Measurements from ENCODE around the gene STX10. TPM values are rescaled to one million over a fixed set of nuclear protein-coding genes. Genes with fewer than 3 reads are reported as not detected.

STX10 gene
- polyA plus RNA-seq, 1 of the 3 experiments (the other 2 are of a cell fraction): 163 TPM

GRCh38 chr19:13120031-13120430 is 30.1 kb downstream of the STX10 start:
- Histone ChIP-seq H3K27ac (ENCODE audit: low read depth in 2 of 2, low read length in 1 of 2) (no peak overlapping the region), H3K9ac (no peak overlapping the region), H2AFZ (ENCODE audit: low read depth) (no peak overlapping the region), H3K9me3 (no peaks in the 10 kb centered on the region), H3K4me3 (ENCODE audit: low read depth in 2 of 2, low read length in 1 of 2) (no peak overlapping the region), H3K27me3 (ENCODE audit: insufficient read depth) (no peaks in the 10 kb centered on the region), H3K9me2 (no peaks in the 10 kb centered on the region), H3F3A (replicated peaks; ENCODE audit: insufficient read depth) (peaks cover 4% of the 10 kb centered on the region), H3K79me2 (ENCODE audit: insufficient read depth) (peaks cover 88% of the 10 kb centered on the region), H3K36me3 (replicated peaks in 1 of 2; ENCODE audit: control insufficient read depth in 1 of 2, insufficient read depth in 2 of 2, low read length in 1 of 2) (peaks cover 0 to 17% of the 10 kb centered on the region in 2 experiments), H3K4me2 (peak overlapping the region; percentile 83), H4K20me1 (ENCODE audit: insufficient read depth) (peaks cover 62% of the 10 kb centered on the region), H3K4me1 (ENCODE audit: control insufficient read depth in 1 of 2, insufficient read depth in 2 of 2, low read depth in 1 of 2, low read length in 1 of 2) (peaks cover 22 to 27% of the 10 kb centered on the region in 2 experiments; a peak in 2 of 4 replicates)
- WGBS (ENCODE audit: low lambda C conversion rate): 60% methylated on average over 3 of the region's 9 CpGs
- CTCF ChIA-PET: interaction anchor here (0.7 to 4.0 kb wide), 6 partner anchors 9 to 155 kb away, joined by 4 to 20 read pairs (median 4); partner anchors contain the start of genes IER2 and STX10
- TF ChIP-seq ZBTB33 (IDR thresholded peaks at IDR 0.05; ENCODE audit: borderline replicate concordance, low read depth): no peak
- no peak for TF ChIP-seq CTCF (IDR thresholded peaks at IDR 0.05)
- no peak for TF ChIP-seq FOSL2 (IDR thresholded peaks at IDR 0.05; ENCODE audit: borderline replicate concordance, low read depth)
- no peak for TF ChIP-seq EP300 (IDR thresholded peaks at IDR 0.05; ENCODE audit: borderline replicate concordance in 1 of 2, low read depth in 1 of 2, low read length in 1 of 2)
- TF ChIP-seq YY1 (IDR thresholded peaks at IDR 0.05; ENCODE audit: low read depth): no peak
- no peak for TF ChIP-seq NFIC (IDR thresholded peaks at IDR 0.05; ENCODE audit: borderline replicate concordance)
- TF ChIP-seq PBX3 (IDR thresholded peaks at IDR 0.05): no peak
- TF ChIP-seq MAX (IDR thresholded peaks at IDR 0.05; ENCODE audit: low read depth): no peak
- TF ChIP-seq REST (IDR thresholded peaks at IDR 0.05; ENCODE audit: low read depth, low read length): no peak
- no peak for TF ChIP-seq EZH2phosphoT487 (IDR thresholded peaks at IDR 0.05; ENCODE audit: borderline replicate concordance, low read depth)
- DNase-seq: no peak
- POLR2A ChIA-PET: interaction anchor here (3.7 kb wide), 1 partner anchor 32 kb away, joined by 16 read pairs; no protein-coding TSS in a partner anchor
